ENCODE data around the gene YRDC.

Gene YRDC

GRCh38 chr1:37817481-37817880 is 9.5 kb upstream of the YRDC start:
- Histone ChIP-seq H3K9ac (ENCODE audit: low read length) (no peak overlapping the region), H3K9me3 (ENCODE audit: control insufficient read depth, low read length) (no peaks in the 10 kb centered on the region), H3K4me3 (ENCODE audit: low read length) (no peak overlapping the region), H3K36me3 (ENCODE audit: control insufficient read depth, insufficient read depth, low read length, severe bottlenecking) (peaks cover 68% of the 10 kb centered on the region), H3K27me3 (replicated peaks; ENCODE audit: control insufficient read depth, insufficient read depth, low read length) (no peaks in the 10 kb centered on the region), H3K4me1 (ENCODE audit: control insufficient read depth, insufficient read depth, low read length) (peaks cover 28% of the 10 kb centered on the region)
- no peak for DNase-seq (ENCODE audit: low read depth)

- H3K27me3 ChIP-seq (replicated peaks; ENCODE audit: control insufficient read depth, insufficient read depth, low read length), result no peaks in the 10 kb centered on the region
- H3K9ac ChIP-seq (ENCODE audit: low read length), result peak overlapping the region; percentile 59
- peak overlapping the region; percentile 36 for H3K4me3 ChIP-seq (ENCODE audit: low read length)
- H3K9me3 ChIP-seq (ENCODE audit: control insufficient read depth, low read length), result no peaks in the 10 kb centered on the region
- H3K4me1 ChIP-seq (ENCODE audit: control insufficient read depth, insufficient read depth, low read length), result peaks cover 49% of the 10 kb centered on the region
- peaks cover 36% of the 10 kb centered on the region for H3K36me3 ChIP-seq (ENCODE audit: control insufficient read depth, insufficient read depth, low read length, severe bottlenecking)
- DNase-seq (ENCODE audit: low read depth), result no peak
These were observed 6.2 kb upstream of the YRDC start for GRCh38 chr1:37814252-37814651.

GRCh38 chr1:37813529-37814145 is 5.6 kb upstream of the YRDC start:
- peak; percentile 33 for DNase-seq (ENCODE audit: low read depth)
- peaks cover 34% of the 10 kb centered on the region for H3K36me3 ChIP-seq (ENCODE audit: control insufficient read depth, insufficient read depth, low read length, severe bottlenecking)
- H3K4me3 ChIP-seq (ENCODE audit: low read length), result peak overlapping the region; percentile 36
- no peaks in the 10 kb centered on the region for H3K9me3 ChIP-seq (ENCODE audit: control insufficient read depth, low read length)
- H3K4me1 ChIP-seq (ENCODE audit: control insufficient read depth, insufficient read depth, low read length), result peaks cover 55% of the 10 kb centered on the region
- H3K9ac ChIP-seq (ENCODE audit: low read length), result peak overlapping the region; percentile 59
- H3K27me3 ChIP-seq (replicated peaks; ENCODE audit: control insufficient read depth, insufficient read depth, low read length), result no peaks in the 10 kb centered on the region

GRCh38 chr1:37811027-37811655 is 3.1 kb upstream of the YRDC start:
- Histone ChIP-seq H3K27me3 (replicated peaks; ENCODE audit: control insufficient read depth, insufficient read depth, low read length) (no peaks in the 10 kb centered on the region), H3K36me3 (ENCODE audit: control insufficient read depth, insufficient read depth, low read length, severe bottlenecking) (peaks cover 24% of the 10 kb centered on the region), H3K9ac (ENCODE audit: low read length) (peak overlapping the region; percentile 63), H3K4me3 (ENCODE audit: low read length) (peak overlapping the region; percentile 92), H3K4me1 (ENCODE audit: control insufficient read depth, insufficient read depth, low read length) (peaks cover 58% of the 10 kb centered on the region), H3K9me3 (ENCODE audit: control insufficient read depth, low read length) (no peaks in the 10 kb centered on the region)
- peak; percentile 85 for DNase-seq (ENCODE audit: low read depth)

GRCh38 chr1:37809942-37810341 is 1.9 kb upstream of the YRDC start:
- no peaks in the 10 kb centered on the region for H3K27me3 ChIP-seq (replicated peaks; ENCODE audit: control insufficient read depth, insufficient read depth, low read length)
- H3K9ac ChIP-seq (ENCODE audit: low read length), result peak overlapping the region; percentile 91
- peaks cover 24% of the 10 kb centered on the region for H3K36me3 ChIP-seq (ENCODE audit: control insufficient read depth, insufficient read depth, low read length, severe bottlenecking)
- H3K9me3 ChIP-seq (ENCODE audit: control insufficient read depth, low read length), result no peaks in the 10 kb centered on the region
- peaks cover 56% of the 10 kb centered on the region for H3K4me1 ChIP-seq (ENCODE audit: control insufficient read depth, insufficient read depth, low read length)
- DNase-seq (ENCODE audit: low read depth), result no peak
- peak overlapping the region; percentile 92 for H3K4me3 ChIP-seq (ENCODE audit: low read length)

GRCh38 chr1:37808369-37809319 is 636 bp upstream of the YRDC start:
- H3K4me3 ChIP-seq (ENCODE audit: low read length), result peak overlapping the region; percentile 92
- DNase-seq (ENCODE audit: low read depth), result peak; percentile 93
- H3K36me3 ChIP-seq (ENCODE audit: control insufficient read depth, insufficient read depth, low read length, severe bottlenecking), result peaks cover 33% of the 10 kb centered on the region
- H3K9me3 ChIP-seq (ENCODE audit: control insufficient read depth, low read length), result no peaks in the 10 kb centered on the region
- H3K27me3 ChIP-seq (replicated peaks; ENCODE audit: control insufficient read depth, insufficient read depth, low read length), result no peaks in the 10 kb centered on the region
- H3K4me1 ChIP-seq (ENCODE audit: control insufficient read depth, insufficient read depth, low read length), result peaks cover 43% of the 10 kb centered on the region
- H3K9ac ChIP-seq (ENCODE audit: low read length), result peak overlapping the region; percentile 91

GRCh38 chr1:37807220-37807554 is 821 bp downstream of the YRDC start:
- Histone ChIP-seq H3K9me3 (ENCODE audit: control insufficient read depth, low read length) (no peaks in the 10 kb centered on the region), H3K4me3 (ENCODE audit: low read length) (peak overlapping the region; percentile 92), H3K27me3 (replicated peaks; ENCODE audit: control insufficient read depth, insufficient read depth, low read length) (no peaks in the 10 kb centered on the region), H3K4me1 (ENCODE audit: control insufficient read depth, insufficient read depth, low read length) (peaks cover 37% of the 10 kb centered on the region), H3K9ac (ENCODE audit: low read length) (peak overlapping the region; percentile 91), H3K36me3 (ENCODE audit: control insufficient read depth, insufficient read depth, low read length, severe bottlenecking) (peaks cover 48% of the 10 kb centered on the region)
- no peak for DNase-seq (ENCODE audit: low read depth)

- Histone ChIP-seq H3K9me3 (ENCODE audit: control insufficient read depth, low read length) (no peaks in the 10 kb centered on the region), H3K9ac (ENCODE audit: low read length) (no peak overlapping the region), H3K36me3 (ENCODE audit: control insufficient read depth, insufficient read depth, low read length, severe bottlenecking) (peaks cover 60% of the 10 kb centered on the region), H3K4me3 (ENCODE audit: low read length) (no peak overlapping the region), H3K27me3 (replicated peaks; ENCODE audit: control insufficient read depth, insufficient read depth, low read length) (no peaks in the 10 kb centered on the region), H3K4me1 (ENCODE audit: control insufficient read depth, insufficient read depth, low read length) (peaks cover 10% of the 10 kb centered on the region)
- no peak for DNase-seq (ENCODE audit: low read depth)
These were observed 5.6 kb downstream of the YRDC start for GRCh38 chr1:37802439-37802838.

- peaks cover 19% of the 10 kb centered on the region for H3K36me3 ChIP-seq (ENCODE audit: control insufficient read depth, insufficient read depth, low read length, severe bottlenecking)
- peak; percentile 73 for DNase-seq (ENCODE audit: low read depth)
- no peaks in the 10 kb centered on the region for H3K9me3 ChIP-seq (ENCODE audit: control insufficient read depth, low read length)
- H3K27me3 ChIP-seq (replicated peaks; ENCODE audit: control insufficient read depth, insufficient read depth, low read length), result peaks cover 6% of the 10 kb centered on the region
- no peaks in the 10 kb centered on the region for H3K4me1 ChIP-seq (ENCODE audit: control insufficient read depth, insufficient read depth, low read length)
- no peak overlapping the region for H3K9ac ChIP-seq (ENCODE audit: low read length)
- H3K4me3 ChIP-seq (ENCODE audit: low read length), result no peak overlapping the region
These were observed 10.2 kb downstream of the YRDC start for GRCh38 chr1:37797750-37798345.

- H3K4me1 ChIP-seq (ENCODE audit: control insufficient read depth, insufficient read depth, low read length), result no peaks in the 10 kb centered on the region
- H3K9me3 ChIP-seq (ENCODE audit: control insufficient read depth, low read length), result no peaks in the 10 kb centered on the region
- peaks cover 25% of the 10 kb centered on the region for H3K27me3 ChIP-seq (replicated peaks; ENCODE audit: control insufficient read depth, insufficient read depth, low read length)
- DNase-seq (ENCODE audit: low read depth), result peak; percentile 23
- H3K9ac ChIP-seq (ENCODE audit: low read length), result no peak overlapping the region
- H3K36me3 ChIP-seq (ENCODE audit: control insufficient read depth, insufficient read depth, low read length, severe bottlenecking), result peaks cover 6% of the 10 kb centered on the region
- no peak overlapping the region for H3K4me3 ChIP-seq (ENCODE audit: low read length)
These were observed 12.5 kb downstream of the YRDC start for GRCh38 chr1:37795340-37796125.
